A549 (cell line): Measurements from ENCODE around the gene SNX10. TPM values are rescaled to one million over a fixed set of nuclear protein-coding genes. Genes with fewer than 3 reads are reported as not detected.
A peak's percentile ranks its signal among the peaks of the same experiment; 100 is the strongest.

Experiments used
- ATAC-seq, 2 experiments: fragments of 200-7000 bp in 1 of 2; fragments of >200 bp in 1 of 2; cut with Nextera tagmentation in 1 of 2; cut with Tn5 transposase in 1 of 2; 3 replicates each; pipeline versions ENCODE4 v1.8.0 to v1.9.1; 2018 to 2020; ENCODE audit warnings: mild to moderate bottlenecking in 1 of 2, moderate library complexity in 1 of 2
- CTCF ChIA-PET: fragments of 300-600 bp; sonication (Branson Sonifier 250); formaldehyde crosslinking; extraction: SDS; loops from one replicate; lab custom pipeline; 2021; ENCODE audit warnings: antibody characterized with exemption, inconsistent platforms; lab: Yijun Ruan, JAX
- POLR2A ChIA-PET: fragments of 350-600 bp; formaldehyde crosslinking; extraction: SDS; loops from one replicate; lab custom pipeline; 2021; ENCODE audit warnings: antibody characterized with exemption, inconsistent platforms; lab: Yijun Ruan, JAX
- DNase-seq, 2 experiments: peaks; one replicate each; pipeline versions ENCODE4 v3.0.0 to v3.0.0-alpha.2; 2011 to 2016; ENCODE audit warnings: low read depth in 1 of 2, low spot score in 1 of 2
- FAIRE-seq: peaks from 2 replicates; lab custom pipeline; 2011; peaks lifted over from hg19 to GRCh38; lab: Jason Lieb, UNC
- H3K27ac ChIP-seq, 2 experiments: fragments of >200 bp; sonication (Bioruptor Twin); formaldehyde crosslinking; 3 replicates each; pipeline ENCODE4 v1.5.1; 2016 to 2017
- H3K4me1 ChIP-seq: fragments of >200 bp; sonication (Bioruptor Twin); formaldehyde crosslinking; 3 replicates; pipeline ENCODE4 v1.6.1; 2016
- H3K4me2 ChIP-seq: fragments of >200 bp; sonication (Bioruptor Twin); formaldehyde crosslinking; 3 replicates; pipeline ENCODE4 v1.6.1; 2016
- H3K4me3 ChIP-seq: fragments of >200 bp; sonication (Bioruptor Twin); formaldehyde crosslinking; 3 replicates; pipeline ENCODE4 v1.5.1; 2016
- H3K9me3 ChIP-seq: fragments of >200 bp; sonication (Bioruptor Twin); formaldehyde crosslinking; 3 replicates; pipeline ENCODE4 v1.6.1; 2016
- EHMT2 ChIP-seq: fragments of 200-600 bp; sonication (generic); IDR thresholded peaks from 2 replicates; pipeline ENCODE4 v1.6.1; 2016; ENCODE audit warnings: antibody characterized with exemption, low read depth, mild to moderate bottlenecking, moderate library complexity
- HOXA7 ChIP-seq: fragments of 250-450 bp; sonication (Bioruptor Pico); IDR thresholded peaks from 2 replicates; pipeline ENCODE4 v1.5.0; 2020; ENCODE audit warnings: mild to moderate bottlenecking, moderate library complexity
- HOXB5 ChIP-seq: fragments of 250-450 bp; sonication (Bioruptor Pico); IDR thresholded peaks from 2 replicates; pipeline ENCODE4 v1.5.0; 2020; ENCODE audit warnings: mild to moderate bottlenecking, moderate library complexity
- JUN ChIP-seq, 2 experiments: fragments of >200 bp; sonication (Bioruptor Twin); formaldehyde crosslinking; IDR thresholded peaks; 2 replicates in 1 of 2; 3 replicates in 1 of 2; pipeline ENCODE4 v1.6.1; 2016 to 2017
- KDM5A ChIP-seq: fragments of 200-600 bp; sonication (generic); IDR thresholded peaks from 2 replicates; pipeline ENCODE4 v1.6.1; 2016; ENCODE audit warnings: antibody characterized with exemption, mild to moderate bottlenecking
- MAX ChIP-seq: IDR thresholded peaks from 2 replicates; pipeline ENCODE4 v1.6.1; 2012
- MYC ChIP-seq: IDR thresholded peaks from 2 replicates; pipeline ENCODE4 v1.6.1; 2012; ENCODE audit warnings: mild to moderate bottlenecking, inconsistent platforms, low read length, improper control_type of control experiment, borderline replicate concordance
- NPAS2 ChIP-seq: fragments of 250-450 bp; sonication (Bioruptor Pico); IDR thresholded peaks from 2 replicates; pipeline ENCODE4 v1.8.0; 2022; ENCODE audit warnings: mild to moderate bottlenecking, moderate library complexity, borderline replicate concordance
- NR3C1 ChIP-seq: fragments of >200 bp; sonication (Bioruptor Twin); formaldehyde crosslinking; IDR thresholded peaks from 3 replicates; pipeline ENCODE4 v1.6.1; 2017
- PHF8 ChIP-seq: fragments of 200-600 bp; sonication (generic); IDR thresholded peaks from 2 replicates; pipeline ENCODE4 v1.6.1; 2016; ENCODE audit warnings: low read depth, mild to moderate bottlenecking, antibody characterized with exemption, moderate library complexity, borderline replicate concordance
- POLR2AphosphoS2 ChIP-seq: conservative IDR thresholded peaks from 2 replicates; pipeline ENCODE4 v1.6.1; 2012; ENCODE audit warnings: low read length, improper control_type of control experiment, inconsistent platforms
- RAD21 ChIP-seq, 2 experiments: fragments of >200 bp in 1 of 2; sonication (Bioruptor Twin) in 1 of 2; formaldehyde crosslinking in 1 of 2; IDR thresholded peaks in 1 of 2; conservative IDR thresholded peaks in 1 of 2; 2 replicates in 1 of 2; 3 replicates in 1 of 2; pipeline ENCODE4 v1.6.1; 2012 to 2018; ENCODE audit warnings: inconsistent platforms in 1 of 2
- RNF2 ChIP-seq: fragments of 200-600 bp; sonication (generic); IDR thresholded peaks from 2 replicates; pipeline ENCODE4 v1.6.1; 2016; ENCODE audit warnings: low read depth, mild to moderate bottlenecking, antibody characterized with exemption, moderate library complexity, borderline replicate concordance
- TP53 ChIP-seq: fragments of 250-450 bp; sonication (Bioruptor Pico); IDR thresholded peaks from 2 replicates; pipeline ENCODE4 v1.5.0; 2021; ENCODE audit warnings: mild to moderate bottlenecking, moderate library complexity
- ZC3H11A ChIP-seq: fragments of 450-650 bp; IDR thresholded peaks from 2 replicates; pipeline ENCODE4 v1.6.1; 2014; ENCODE audit warnings: antibody characterized with exemption, mild to moderate bottlenecking
- WGBS: methylation state at CpG from one replicate; pipeline ENCODE4 v1.1.6; 2017; ENCODE audit errors: missing lambda C conversion rate; 5-methylcytosine and 5-hydroxymethylcytosine counted together
- polyA plus RNA-seq, 4 experiments: library from polyadenylated mRNA; depleted of rRNA in 3 of 4; stranded (reverse); fragments of >200 nt; fragmentation: RNase III in 1 of 4; extraction: RNeasy Plus Mini Kit Qiagen cat#74134 plus additional on column Dnase treatment in 1 of 4; gene quantifications; 2 replicates in 3 of 4; 3 replicates in 1 of 4; pipeline ENCODE4 v1.2.3, GENCODE V29; 2011 to 2017
- TF ChIP-seq, protein P1 (sequence below): fragments of >200 bp; sonication (Bioruptor Twin); formaldehyde crosslinking; IDR thresholded peaks from 3 replicates; pipeline ENCODE4 v1.5.1; 2016
- TF ChIP-seq, protein P2 (sequence below): IDR thresholded peaks from 2 replicates; pipeline ENCODE4 v1.6.1; 2012
- TF ChIP-seq, protein P3 (sequence below): IDR thresholded peaks from 2 replicates; pipeline ENCODE4 v1.6.1; 2012; ENCODE audit warnings: low read depth, borderline replicate concordance

SNX10 gene
- polyA plus RNA-seq, 2 of the 4 experiments (the other 2 are of a cell fraction), result 4.5 to 12.6 TPM

DNA sequence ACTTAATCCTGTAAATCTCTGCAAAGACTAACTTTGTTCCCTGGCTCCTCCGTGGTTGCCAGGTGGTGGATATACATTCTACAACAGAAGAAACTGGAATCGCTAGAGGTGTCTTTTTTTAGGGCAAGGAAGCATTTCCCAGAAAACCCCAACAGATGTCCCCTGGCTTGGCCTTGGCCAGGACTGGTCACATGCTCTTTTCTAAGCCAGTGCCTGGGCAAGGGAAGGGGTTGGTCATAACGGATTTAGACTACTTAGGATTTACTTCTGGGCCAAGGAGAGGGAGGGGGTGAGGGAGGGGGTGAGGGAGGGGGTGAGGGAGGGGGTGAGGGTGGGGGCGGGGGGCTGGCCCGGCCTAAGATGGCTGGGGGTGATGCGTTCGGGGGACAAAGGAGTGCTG, 105.7 kb downstream of the SNX10 start (continued):
- TF ChIP-seq EHMT2 (no peak), TP53 (CRISPR knock-in tag) (no peak)
- TF ChIP-seq, all 56 proteins: peak for 0

DNA sequence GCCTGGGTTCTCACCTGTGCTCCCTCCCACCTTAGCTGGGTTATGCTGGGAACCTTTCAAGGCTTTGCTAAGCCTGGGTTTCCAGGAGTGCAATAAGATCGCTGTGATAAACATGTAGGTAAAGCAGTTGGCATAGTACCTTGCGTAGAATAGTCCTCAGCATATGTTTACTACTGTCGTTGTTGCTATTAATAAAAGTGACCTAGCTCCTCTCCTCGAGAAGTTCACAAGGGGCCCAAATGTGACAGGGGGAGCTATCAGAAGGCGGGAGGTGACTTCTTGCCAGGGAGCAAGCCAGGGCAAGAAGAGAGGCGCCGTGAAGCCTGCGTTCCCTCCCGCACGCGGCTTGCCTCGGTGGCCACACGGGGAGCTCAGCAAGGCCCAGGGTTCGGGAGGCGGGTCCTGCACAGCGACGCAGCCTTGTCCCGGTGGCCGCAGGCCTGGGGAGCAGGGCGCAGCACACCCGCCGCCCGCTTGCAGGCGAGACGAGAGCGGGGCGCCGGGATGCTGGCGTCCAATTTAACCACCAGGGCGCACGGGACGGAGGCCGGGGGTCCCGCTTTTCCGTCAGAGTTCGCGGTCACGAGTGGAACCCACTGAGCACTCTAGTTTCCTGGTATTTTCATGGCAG, 106.2 kb downstream of the SNX10 start:
- FAIRE-seq, result no peak
- H3K4me1 ChIP-seq, result peaks cover 7% of the 10 kb centered on the region; the same call in 1 of the 3 replicates
- 23% methylated on average over 23 of the region's 38 CpGs for WGBS
- peak; percentile 40 to 49 for DNase-seq
- no peaks in the 10 kb centered on the region for H3K9me3 ChIP-seq
- ChIA-PET POLR2A (no interaction called here), CTCF (interaction anchor here (0.9 to 2.8 kb wide), 13 partner anchors 9 to 285 kb away, joined by 3 to 9 read pairs (median 5); no protein-coding TSS in a partner anchor)
- ATAC-seq, result peak; percentile 80 to 83
- TF ChIP-seq ZC3H11A (no peak), KDM5A (no peak), MYC (no peak), NR3C1 (no peak)
- TF ChIP-seq, all 56 proteins: peak for 0
- H3K4me2 ChIP-seq, result peak overlapping the region; percentile 87
- peak overlapping the region; percentile 66 to 85 for H3K27ac ChIP-seq
- peak overlapping the region; percentile 61 for H3K4me3 ChIP-seq

- TF ChIP-seq JUN (IDR thresholded peaks at IDR 0.05), result 0 out of 5 replicates have a peak, but pooled peaks of 1 of the 2 experiments have one; percentile 23
- TF ChIP-seq NPAS2 (CRISPR knock-in tag), result no peak
- TF ChIP-seq HOXA7 (CRISPR knock-in tag), result no peak
- 0% methylated on average over 1 of the region's 36 CpGs for whole genome bisulfite sequencing
- peak overlapping the region; percentile 61 for H3K4me3 ChIP-seq
- ATAC-seq (peak; percentile 86 to 93), DNase-seq (peak; percentile 37 to 48), FAIRE-seq (no peak)
- H3K4me2 ChIP-seq, result peak overlapping the region; percentile 87
- ChIA-PET CTCF (interaction anchor here (0.9 to 2.8 kb wide), 10 partner anchors 10 to 284 kb away, joined by 3 to 9 read pairs (median 4); no protein-coding TSS in a partner anchor), POLR2A (no interaction called here)
- H3K4me1 ChIP-seq, result peaks cover 7% of the 10 kb centered on the region; the same call in 1 of the 3 replicates
- H3K27ac ChIP-seq, result peak overlapping the region; percentile 66 to 85
- no peaks in the 10 kb centered on the region for H3K9me3 ChIP-seq
These were observed 106.7 kb downstream of the SNX10 start for GRCh38 chr7:26398427-26398755.

DNA sequence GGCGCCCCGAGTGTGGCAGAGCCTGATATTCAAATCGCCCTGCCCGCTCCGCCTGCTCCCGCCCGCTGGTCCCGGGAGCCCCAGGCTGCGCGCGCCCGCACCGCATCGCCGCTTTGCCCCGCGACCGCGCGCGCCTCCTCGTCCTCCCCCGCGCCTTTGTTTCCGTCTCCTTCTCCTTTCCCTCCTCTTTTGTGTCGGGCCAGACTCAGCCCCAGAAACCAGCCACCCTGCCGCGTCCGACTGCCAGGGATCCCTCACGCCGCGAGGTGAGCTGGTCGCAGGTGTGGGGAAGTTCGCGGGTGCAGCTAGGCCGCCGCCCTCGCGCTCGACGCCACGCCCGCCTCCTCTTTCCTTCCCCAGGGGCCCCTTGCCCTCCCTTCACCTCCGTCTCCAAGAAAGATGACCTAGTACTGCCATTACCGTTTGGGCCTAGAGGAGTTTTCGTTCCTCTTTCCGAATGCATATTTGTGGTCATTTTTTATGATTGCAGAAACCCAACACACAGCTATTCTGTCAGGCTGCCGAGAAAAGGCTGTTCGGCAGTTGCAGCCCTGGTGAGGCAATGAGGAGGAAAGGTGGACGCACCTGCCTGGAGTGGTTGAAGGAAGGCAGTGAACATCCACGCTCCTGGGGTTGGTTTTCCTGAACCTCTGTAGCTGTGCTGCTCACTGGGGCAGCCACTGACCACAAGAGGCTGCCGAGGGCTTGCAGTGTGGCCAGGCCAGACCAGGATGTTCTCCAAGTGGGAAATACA, 107.3 kb downstream of the SNX10 start:
- 6% methylated on average over 49 of the region's 52 CpGs for WGBS
- Histone ChIP-seq H3K4me3 (peak overlapping the region; percentile 61), H3K9me3 (no peaks in the 10 kb centered on the region), H3K27ac (peak overlapping the region; percentile 66 to 85), H3K4me1 (peaks cover 7% of the 10 kb centered on the region; the same call in 1 of the 3 replicates), H3K4me2 (peak overlapping the region; percentile 87)
- ChIA-PET CTCF (interaction anchor here (1.2 to 2.0 kb wide), 8 partner anchors 10 to 56 kb away, joined by 3 to 7 read pairs (median 4); no protein-coding TSS in a partner anchor), POLR2A (no interaction called here)
- TF ChIP-seq, protein P1, sequence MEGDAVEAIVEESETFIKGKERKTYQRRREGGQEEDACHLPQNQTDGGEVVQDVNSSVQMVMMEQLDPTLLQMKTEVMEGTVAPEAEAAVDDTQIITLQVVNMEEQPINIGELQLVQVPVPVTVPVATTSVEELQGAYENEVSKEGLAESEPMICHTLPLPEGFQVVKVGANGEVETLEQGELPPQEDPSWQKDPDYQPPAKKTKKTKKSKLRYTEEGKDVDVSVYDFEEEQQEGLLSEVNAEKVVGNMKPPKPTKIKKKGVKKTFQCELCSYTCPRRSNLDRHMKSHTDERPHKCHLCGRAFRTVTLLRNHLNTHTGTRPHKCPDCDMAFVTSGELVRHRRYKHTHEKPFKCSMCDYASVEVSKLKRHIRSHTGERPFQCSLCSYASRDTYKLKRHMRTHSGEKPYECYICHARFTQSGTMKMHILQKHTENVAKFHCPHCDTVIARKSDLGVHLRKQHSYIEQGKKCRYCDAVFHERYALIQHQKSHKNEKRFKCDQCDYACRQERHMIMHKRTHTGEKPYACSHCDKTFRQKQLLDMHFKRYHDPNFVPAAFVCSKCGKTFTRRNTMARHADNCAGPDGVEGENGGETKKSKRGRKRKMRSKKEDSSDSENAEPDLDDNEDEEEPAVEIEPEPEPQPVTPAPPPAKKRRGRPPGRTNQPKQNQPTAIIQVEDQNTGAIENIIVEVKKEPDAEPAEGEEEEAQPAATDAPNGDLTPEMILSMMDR, result peak; percentile 28; the same call in 1 of the 3 replicates
- TF ChIP-seq MAX (peak; percentile 85), RNF2 (0 out of 2 replicates have a peak, but pooled peaks have one; percentile 70), PHF8 (peak; percentile 30; the same call in 1 of the 2 replicates), POLR2AphosphoS2 (no peak), RAD21 (conservative IDR thresholded peaks at IDR 0.05 in 1 of 2, IDR thresholded peaks at IDR 0.05 in 1 of 2) (peak; percentile 35 to 42; a peak in 4 of 5 replicates), HOXB5 (CRISPR knock-in tag) (no peak)
- TF ChIP-seq, protein P2, sequence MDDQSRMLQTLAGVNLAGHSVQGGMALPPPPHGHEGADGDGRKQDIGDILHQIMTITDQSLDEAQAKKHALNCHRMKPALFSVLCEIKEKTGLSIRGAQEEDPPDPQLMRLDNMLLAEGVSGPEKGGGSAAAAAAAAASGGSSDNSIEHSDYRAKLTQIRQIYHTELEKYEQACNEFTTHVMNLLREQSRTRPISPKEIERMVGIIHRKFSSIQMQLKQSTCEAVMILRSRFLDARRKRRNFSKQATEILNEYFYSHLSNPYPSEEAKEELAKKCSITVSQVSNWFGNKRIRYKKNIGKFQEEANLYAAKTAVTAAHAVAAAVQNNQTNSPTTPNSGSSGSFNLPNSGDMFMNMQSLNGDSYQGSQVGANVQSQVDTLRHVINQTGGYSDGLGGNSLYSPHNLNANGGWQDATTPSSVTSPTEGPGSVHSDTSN, result no peak
- TF ChIP-seq, protein P3, sequence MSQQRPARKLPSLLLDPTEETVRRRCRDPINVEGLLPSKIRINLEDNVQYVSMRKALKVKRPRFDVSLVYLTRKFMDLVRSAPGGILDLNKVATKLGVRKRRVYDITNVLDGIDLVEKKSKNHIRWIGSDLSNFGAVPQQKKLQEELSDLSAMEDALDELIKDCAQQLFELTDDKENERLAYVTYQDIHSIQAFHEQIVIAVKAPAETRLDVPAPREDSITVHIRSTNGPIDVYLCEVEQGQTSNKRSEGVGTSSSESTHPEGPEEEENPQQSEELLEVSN, result peak; percentile 84
- ATAC-seq (peak; percentile 84), DNase-seq (peak; percentile 34 to 48), FAIRE-seq (no peak)
